ENCODE results near the gene SLC25A31.

DNA sequence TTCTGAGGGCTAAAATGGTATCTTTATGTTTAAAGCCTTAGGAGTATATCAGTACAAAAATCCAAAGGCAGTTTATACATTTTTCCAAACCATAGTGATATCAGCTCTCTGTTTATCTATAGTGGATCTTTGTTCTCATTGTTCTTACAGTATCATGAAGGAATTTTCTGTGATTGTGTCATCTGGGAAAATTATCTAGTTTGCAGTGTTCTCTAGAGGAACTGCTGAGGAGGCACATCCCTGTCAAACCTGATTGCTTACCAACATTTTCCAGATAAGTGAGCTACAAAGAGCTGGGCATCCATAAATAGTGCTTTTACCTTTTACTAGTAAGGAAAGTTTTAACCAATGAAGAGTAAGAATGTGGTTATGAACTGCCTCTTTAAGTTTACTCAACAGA lies 44.9 kb upstream of the SLC25A31 start:
- TF ChIP-seq, protein P1, sequence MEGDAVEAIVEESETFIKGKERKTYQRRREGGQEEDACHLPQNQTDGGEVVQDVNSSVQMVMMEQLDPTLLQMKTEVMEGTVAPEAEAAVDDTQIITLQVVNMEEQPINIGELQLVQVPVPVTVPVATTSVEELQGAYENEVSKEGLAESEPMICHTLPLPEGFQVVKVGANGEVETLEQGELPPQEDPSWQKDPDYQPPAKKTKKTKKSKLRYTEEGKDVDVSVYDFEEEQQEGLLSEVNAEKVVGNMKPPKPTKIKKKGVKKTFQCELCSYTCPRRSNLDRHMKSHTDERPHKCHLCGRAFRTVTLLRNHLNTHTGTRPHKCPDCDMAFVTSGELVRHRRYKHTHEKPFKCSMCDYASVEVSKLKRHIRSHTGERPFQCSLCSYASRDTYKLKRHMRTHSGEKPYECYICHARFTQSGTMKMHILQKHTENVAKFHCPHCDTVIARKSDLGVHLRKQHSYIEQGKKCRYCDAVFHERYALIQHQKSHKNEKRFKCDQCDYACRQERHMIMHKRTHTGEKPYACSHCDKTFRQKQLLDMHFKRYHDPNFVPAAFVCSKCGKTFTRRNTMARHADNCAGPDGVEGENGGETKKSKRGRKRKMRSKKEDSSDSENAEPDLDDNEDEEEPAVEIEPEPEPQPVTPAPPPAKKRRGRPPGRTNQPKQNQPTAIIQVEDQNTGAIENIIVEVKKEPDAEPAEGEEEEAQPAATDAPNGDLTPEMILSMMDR (IDR thresholded peaks at IDR 0.05; ENCODE audit: borderline replicate concordance, extremely low read depth, low read length, poor library complexity, severe bottlenecking): no peak
- no peak for TF ChIP-seq EZH2 (IDR thresholded peaks at IDR 0.05; ENCODE audit: borderline replicate concordance, low read depth, low read length, severe bottlenecking)
